Sigmoid colon (tissue), 7 donors: Measurements from ENCODE around the gene GRP. TPM values are rescaled to one million over a fixed set of nuclear protein-coding genes. Genes with fewer than 3 reads are reported as not detected.
"Not testable (repeated sequence)": the region's sequence is repeated elsewhere in the genome, so short reads cannot be mapped to it uniquely, and the experiment has no call there.

Experiments
- DNase-seq: peaks from one replicate; pipeline ENCODE4 v3.0.0-alpha.2; 2019
- H3K27ac ChIP-seq, 4 donors: fragments of 200-600 bp; sonication (generic); one replicate each; pipeline ENCODE4 v1.5.1; 2016 to 2019; ENCODE audit warnings: mild to moderate bottlenecking in 1 of 4
- H3K27me3 ChIP-seq, 3 donors: fragments of 200-600 bp; sonication (generic); one replicate each; pipeline ENCODE4 v1.5.1; 2019; ENCODE audit warnings: mild to moderate bottlenecking in 1 of 3
- H3K36me3 ChIP-seq, 4 donors: fragments of 200-600 bp; sonication (generic); one replicate each; pipeline ENCODE4 v1.5.1; 2016 to 2019
- H3K4me1 ChIP-seq, 4 donors: fragments of 200-600 bp; sonication (generic); one replicate each; pipeline ENCODE4 v1.5.1; 2017 to 2019
- H3K4me3 ChIP-seq, 4 donors: fragments of 200-600 bp; sonication (generic); one replicate each; pipeline ENCODE4 v1.5.1; 2017 to 2019; ENCODE audit warnings: mild to moderate bottlenecking in 2 of 4, moderate library complexity in 1 of 4
- H3K9me3 ChIP-seq, 4 donors: fragments of 200-600 bp in 3 of 4; sonication (generic) in 3 of 4; one replicate each; pipeline versions ENCODE4 v1.5.1 to v1.6.1; 2013 to 2019
- EP300 ChIP-seq, 4 donors: sonication (generic); formaldehyde crosslinking; IDR thresholded peaks; one replicate each; pipeline ENCODE4 v1.6.1; 2017; ENCODE audit warnings: antibody characterized with exemption in 4 of 4
- POLR2A ChIP-seq, 2 donors: fragments of 450-650 bp; IDR thresholded peaks; one replicate each; pipeline ENCODE4 v1.6.1; 2016; ENCODE audit warnings: antibody characterized with exemption in 2 of 2, mild to moderate bottlenecking in 2 of 2, moderate library complexity in 2 of 2
- POLR2AphosphoS5 ChIP-seq, 4 donors: sonication (generic); formaldehyde crosslinking; IDR thresholded peaks; one replicate each; pipeline ENCODE4 v1.6.1; 2017; ENCODE audit warnings: antibody characterized with exemption in 4 of 4
- whole genome bisulfite sequencing, 2 donors: extraction: QIAGEN DNeasy Blood & Tissue Kit; methylation state at CpG; one replicate each; pipeline ENCODE4 v1.1.7; 2013; 5-methylcytosine and 5-hydroxymethylcytosine counted together
- intact Hi-C: fragments of 100-400 bp; cut with DNase I; formaldehyde crosslinking; loops from one replicate; pipeline ENCODE4 v1.15.1; 2023
- polyA plus RNA-seq, 3 donors: library from polyadenylated mRNA; stranded (reverse); fragments of 200-250 nt; gene quantifications; one replicate each; pipeline ENCODE4 v1.2.3, GENCODE V29; 2013
- total RNA-seq, 4 donors: library from RNA; depleted of rRNA; stranded (reverse); fragments of >200 nt; gene quantifications; one replicate each; pipeline ENCODE4 v1.1.0, GENCODE V29; 2016
- TF ChIP-seq, protein P1 (sequence below), 4 experiments: fragments of 450-650 bp in 3 of 4; fragments of 200-600 bp in 1 of 4; IDR thresholded peaks; one replicate each; pipeline ENCODE4 v1.5.1; 2016 to 2019; ENCODE audit warnings: antibody characterized with exemption in 4 of 4, mild to moderate bottlenecking in 3 of 4, moderate library complexity in 2 of 4
- donor health status: healthy with polysubstance abuse.
- donor health status: Bipolar disorder and iron deficiency.
- donor health status: healthy.

Gene GRP
- total and polyA plus RNA-seq, 7 donors, result 0.93 to 6.6 (median 2.5) TPM; not detected in 2

DNA sequence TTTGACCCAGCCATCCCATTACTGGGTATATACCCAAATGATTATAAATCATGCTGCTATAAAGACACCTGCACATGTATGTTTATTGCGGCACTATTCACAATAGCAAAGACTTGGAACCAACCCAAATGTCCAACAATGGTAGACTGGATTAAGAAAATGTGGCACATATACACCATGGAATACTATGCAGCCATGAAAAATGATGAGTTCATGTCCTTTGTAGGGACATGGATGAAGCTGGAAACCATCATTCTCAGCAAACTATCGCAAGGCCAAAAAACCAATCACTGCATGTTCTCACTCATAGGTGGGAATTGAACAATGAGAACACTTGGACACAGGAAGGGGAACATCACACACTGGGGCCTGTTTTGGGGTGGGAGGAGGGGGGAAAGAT, 42.3 kb downstream of the GRP start:
- intact Hi-C loops, H3K9me3 ChIP-seq, DNase-seq, H3K36me3 ChIP-seq, H3K4me3 ChIP-seq, H3K4me1 ChIP-seq, H3K27ac ChIP-seq: not testable (repeated sequence)
- 88 to 93% methylated on average over 1 of the region's 2 CpGs for WGBS, 2 donors
- peaks cover 19 to 51% (median 33%) of the 10 kb centered on the region in 3 donors for H3K27me3 ChIP-seq

DNA sequence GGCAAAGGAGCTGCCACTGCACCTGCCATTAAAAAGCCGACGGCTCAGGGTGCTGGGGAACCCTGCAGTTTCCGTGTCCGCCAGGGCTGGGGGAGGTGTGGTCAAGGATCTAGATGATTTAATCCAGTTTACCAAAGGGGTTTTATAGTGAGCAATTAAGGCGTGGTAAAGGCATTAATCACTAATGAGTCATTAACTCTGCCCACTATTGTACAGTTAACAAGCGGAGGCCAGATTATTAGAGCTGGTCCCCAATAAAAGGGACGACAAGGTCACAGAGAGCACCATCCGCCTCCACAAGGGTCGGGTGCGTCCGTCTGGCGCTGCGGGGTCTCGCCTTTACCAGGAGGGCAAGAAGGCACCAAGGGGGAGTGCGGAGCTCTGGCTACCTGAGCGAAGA, 43.7 kb downstream of the GRP start:
- DNase-seq, result no peak
- intact Hi-C loops, result no loop called here
- Histone ChIP-seq H3K36me3 (no peaks in the 10 kb centered on the region), H3K9me3 (no peaks in the 10 kb centered on the region), H3K4me3 (no peak overlapping the region), H3K4me1 (peaks cover 0 to 23% (median 18%) of the 10 kb centered on the region in 4 donors), H3K27ac (no peak overlapping the region), H3K27me3 (peaks cover 32 to 63% (median 47%) of the 10 kb centered on the region in 3 donors)
- TF ChIP-seq EP300 (IDR thresholded peaks at IDR 0.05), result no peak
- TF ChIP-seq, protein P1, sequence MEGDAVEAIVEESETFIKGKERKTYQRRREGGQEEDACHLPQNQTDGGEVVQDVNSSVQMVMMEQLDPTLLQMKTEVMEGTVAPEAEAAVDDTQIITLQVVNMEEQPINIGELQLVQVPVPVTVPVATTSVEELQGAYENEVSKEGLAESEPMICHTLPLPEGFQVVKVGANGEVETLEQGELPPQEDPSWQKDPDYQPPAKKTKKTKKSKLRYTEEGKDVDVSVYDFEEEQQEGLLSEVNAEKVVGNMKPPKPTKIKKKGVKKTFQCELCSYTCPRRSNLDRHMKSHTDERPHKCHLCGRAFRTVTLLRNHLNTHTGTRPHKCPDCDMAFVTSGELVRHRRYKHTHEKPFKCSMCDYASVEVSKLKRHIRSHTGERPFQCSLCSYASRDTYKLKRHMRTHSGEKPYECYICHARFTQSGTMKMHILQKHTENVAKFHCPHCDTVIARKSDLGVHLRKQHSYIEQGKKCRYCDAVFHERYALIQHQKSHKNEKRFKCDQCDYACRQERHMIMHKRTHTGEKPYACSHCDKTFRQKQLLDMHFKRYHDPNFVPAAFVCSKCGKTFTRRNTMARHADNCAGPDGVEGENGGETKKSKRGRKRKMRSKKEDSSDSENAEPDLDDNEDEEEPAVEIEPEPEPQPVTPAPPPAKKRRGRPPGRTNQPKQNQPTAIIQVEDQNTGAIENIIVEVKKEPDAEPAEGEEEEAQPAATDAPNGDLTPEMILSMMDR (IDR thresholded peaks at IDR 0.05), result no peak
- no peak for TF ChIP-seq POLR2AphosphoS5 (IDR thresholded peaks at IDR 0.05)
- TF ChIP-seq POLR2A (IDR thresholded peaks at IDR 0.05), result no peak
- 11 to 15% methylated on average over 16 of the region's 16 CpGs for WGBS, 2 donors

DNA sequence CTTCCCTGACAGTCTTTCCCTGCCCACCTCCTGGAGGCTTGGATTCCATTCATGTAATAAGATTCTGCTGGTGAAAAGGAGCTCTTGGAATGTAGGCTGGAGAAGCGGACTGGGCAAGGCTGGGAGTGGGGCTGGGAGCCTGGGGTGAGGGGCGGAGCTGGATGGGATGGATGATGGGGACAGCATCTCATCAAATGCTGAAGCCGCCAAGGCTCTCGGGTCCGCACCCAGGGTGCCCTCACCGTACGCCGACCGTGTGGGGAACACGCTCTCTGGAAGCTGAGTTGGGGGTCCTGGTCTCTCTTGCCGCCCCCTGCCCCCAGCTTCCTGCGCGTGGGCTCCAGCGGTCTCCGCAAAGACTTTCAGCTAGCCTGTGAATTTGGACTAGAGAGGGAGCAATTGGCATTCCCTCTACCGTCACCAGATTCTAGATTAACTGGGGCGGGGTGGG, 44.2 kb downstream of the GRP start:
- Histone ChIP-seq H3K4me1 (peaks cover 0 to 27% (median 22%) of the 10 kb centered on the region in 4 donors), H3K4me3 (no peak overlapping the region), H3K36me3 (no peaks in the 10 kb centered on the region), H3K27ac (no peak overlapping the region), H3K9me3 (no peaks in the 10 kb centered on the region), H3K27me3 (peaks cover 34 to 67% (median 52%) of the 10 kb centered on the region in 3 donors)
- intact Hi-C loops, result no loop called here
- 10 to 22% methylated on average over 17 of the region's 17 CpGs for WGBS, 2 donors
- DNase-seq, result no peak
- no peak for TF ChIP-seq EP300 (IDR thresholded peaks at IDR 0.05)
- TF ChIP-seq, protein P1 (IDR thresholded peaks at IDR 0.05), result no peak
- no peak for TF ChIP-seq POLR2A (IDR thresholded peaks at IDR 0.05)
- no peak for TF ChIP-seq POLR2AphosphoS5 (IDR thresholded peaks at IDR 0.05)

GRCh38 chr18:59264651-59265245, 44.8 kb downstream of the GRP start:
- H3K27me3 ChIP-seq, result peaks cover 37 to 74% (median 58%) of the 10 kb centered on the region in 3 donors
- no peak overlapping the region for H3K4me3 ChIP-seq
- peaks cover 0 to 32% (median 24%) of the 10 kb centered on the region in 4 donors for H3K4me1 ChIP-seq
- no peak overlapping the region for H3K27ac ChIP-seq
- no peak for TF ChIP-seq POLR2A (IDR thresholded peaks at IDR 0.05)
- TF ChIP-seq POLR2AphosphoS5 (IDR thresholded peaks at IDR 0.05), result no peak
- TF ChIP-seq, protein P1 (IDR thresholded peaks at IDR 0.05), result no peak
- no peak for TF ChIP-seq EP300 (IDR thresholded peaks at IDR 0.05)
- H3K9me3 ChIP-seq, result no peaks in the 10 kb centered on the region
- H3K36me3 ChIP-seq, result no peaks in the 10 kb centered on the region
- no peak for DNase-seq
- WGBS, 2 donors, result 10 to 24% methylated on average over 41 of the region's 41 CpGs
- intact Hi-C loops, result no loop called here

DNA sequence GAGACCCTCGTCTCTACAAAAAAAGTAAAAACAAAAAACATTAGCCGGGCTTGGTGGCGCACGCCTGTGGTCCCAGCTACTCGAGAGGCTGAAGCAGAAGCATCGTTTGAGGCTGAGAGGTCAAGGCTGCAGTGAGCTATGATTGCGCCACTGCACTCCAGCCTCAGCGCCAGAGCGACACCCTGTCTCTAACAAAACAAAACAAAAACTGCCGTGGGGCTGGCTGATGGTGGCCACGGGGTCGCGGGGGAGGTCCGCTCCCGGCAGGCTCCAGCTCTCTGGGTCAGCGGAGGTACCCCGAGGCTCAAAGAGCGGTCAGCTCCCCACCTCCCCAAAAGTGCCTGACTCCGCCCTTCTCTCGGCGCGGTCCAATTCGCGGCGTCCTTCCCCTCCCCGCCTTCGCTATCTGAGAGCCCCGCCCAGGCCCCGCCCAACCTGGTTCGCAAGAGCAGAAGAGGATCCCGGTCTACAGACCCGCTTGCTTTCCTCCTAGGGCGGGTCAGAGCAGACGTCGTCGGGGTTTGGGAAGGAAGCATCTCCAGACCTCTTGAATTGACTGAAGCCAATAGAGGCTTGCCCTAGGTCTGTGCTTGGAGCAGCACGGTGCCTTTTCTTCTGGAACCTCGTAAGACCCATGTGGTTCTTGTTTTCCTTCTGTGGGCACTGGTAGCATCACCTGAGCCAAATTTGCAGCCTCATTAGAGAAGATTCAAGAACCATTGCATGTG, 45.5 kb downstream of the GRP start:
- 4 to 18% methylated on average over 38 of the region's 38 CpGs for WGBS, 2 donors
- Histone ChIP-seq H3K9me3 (no peaks in the 10 kb centered on the region), H3K4me3 (peak overlapping the region in 2 of 4 donors; percentile 14 to 18), H3K36me3 (no peaks in the 10 kb centered on the region), H3K27ac (no peak overlapping the region), H3K4me1 (peaks cover 0 to 32% (median 24%) of the 10 kb centered on the region in 4 donors), H3K27me3 (peaks cover 44 to 80% (median 65%) of the 10 kb centered on the region in 3 donors)
- intact Hi-C loops, result no loop called here
- DNase-seq, result no peak
- TF ChIP-seq EP300 (IDR thresholded peaks at IDR 0.05) (no peak), POLR2AphosphoS5 (IDR thresholded peaks at IDR 0.05) (no peak), POLR2A (IDR thresholded peaks at IDR 0.05) (no peak)
- TF ChIP-seq, protein P1 (IDR thresholded peaks at IDR 0.05), result no peak
